GM10266 (cell line): ENCODE results near the gene ADCK2.
"Not testable (repeated sequence)": the region's sequence is repeated elsewhere in the genome, so short reads cannot be mapped to it uniquely, and the experiment has no call there.

Source experiments
- DNase-seq: peaks from one replicate; pipeline ENCODE4 v3.0.0; 2012; ENCODE audit errors: extremely low spot score
- TF ChIP-seq, protein P1 (sequence below): IDR thresholded peaks from 2 replicates; pipeline ENCODE4 v1.5.1; 2012; ENCODE audit warnings: mild to moderate bottlenecking, low read depth; ENCODE audit not compliant: control insufficient read depth, insufficient read depth; ENCODE audit errors: missing control alignments

ADCK2 gene, protein sequence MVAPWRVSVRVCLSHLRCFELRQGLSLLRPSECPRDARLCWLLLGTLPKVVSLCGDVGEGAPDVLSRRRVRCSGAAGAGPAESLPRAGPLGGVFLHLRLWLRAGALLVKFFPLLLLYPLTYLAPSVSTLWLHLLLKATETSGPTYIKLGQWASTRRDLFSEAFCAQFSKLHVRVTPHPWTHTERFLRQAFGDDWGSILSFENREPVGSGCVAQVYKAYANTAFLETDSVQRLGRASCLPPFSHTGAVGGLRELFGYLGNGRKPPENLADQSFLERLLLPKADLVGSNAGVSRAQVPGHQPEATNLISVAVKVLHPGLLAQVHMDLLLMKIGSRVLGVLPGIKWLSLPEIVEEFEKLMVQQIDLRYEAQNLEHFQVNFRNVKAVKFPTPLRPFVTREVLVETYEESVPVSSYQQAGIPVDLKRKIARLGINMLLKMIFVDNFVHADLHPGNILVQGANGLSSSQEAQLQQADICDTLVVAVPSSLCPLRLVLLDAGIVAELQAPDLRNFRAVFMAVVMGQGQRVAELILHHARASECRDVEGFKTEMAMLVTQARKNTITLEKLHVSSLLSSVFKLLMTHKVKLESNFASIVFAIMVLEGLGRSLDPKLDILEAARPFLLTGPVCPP

DNA sequence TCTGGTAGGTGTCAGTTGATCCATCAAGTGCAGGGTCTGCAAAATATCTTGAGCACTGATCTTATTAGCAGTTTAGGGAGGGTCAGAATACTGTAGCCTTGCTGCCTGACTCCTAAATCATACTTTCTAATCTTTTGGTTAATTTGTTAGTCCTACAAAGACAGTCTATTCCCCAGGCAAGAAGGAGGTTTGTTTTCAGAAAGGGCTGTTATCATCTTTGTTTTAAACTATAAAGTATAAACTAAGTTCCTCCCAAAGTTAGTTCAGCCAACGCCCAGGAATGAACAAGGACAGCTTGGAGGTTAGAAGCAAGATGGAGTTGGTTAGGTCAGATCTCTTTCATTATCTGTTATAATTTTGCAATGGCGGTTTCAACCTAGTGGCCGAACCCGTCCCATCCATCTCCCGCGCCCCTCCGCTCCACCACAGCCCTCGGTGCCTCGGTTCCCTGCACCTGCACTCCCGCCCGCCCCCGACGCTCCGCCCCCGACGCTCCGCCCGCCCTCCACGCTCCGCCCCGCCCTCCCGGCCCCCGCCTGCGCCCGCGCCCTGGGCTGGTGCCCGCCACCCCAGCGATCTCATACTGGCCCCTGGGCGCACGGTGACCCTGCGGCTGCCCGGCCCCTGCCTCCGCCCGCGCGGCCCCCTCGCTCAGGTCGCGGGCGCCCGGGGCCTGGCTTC is at the start of gene ADCK2:
ADCK2 (plus strand) TSS at position 564 of the 681 bp plus-strand sequence. CDS start 386 bp downstream, outside the sequence.
- TF ChIP-seq, protein P1, sequence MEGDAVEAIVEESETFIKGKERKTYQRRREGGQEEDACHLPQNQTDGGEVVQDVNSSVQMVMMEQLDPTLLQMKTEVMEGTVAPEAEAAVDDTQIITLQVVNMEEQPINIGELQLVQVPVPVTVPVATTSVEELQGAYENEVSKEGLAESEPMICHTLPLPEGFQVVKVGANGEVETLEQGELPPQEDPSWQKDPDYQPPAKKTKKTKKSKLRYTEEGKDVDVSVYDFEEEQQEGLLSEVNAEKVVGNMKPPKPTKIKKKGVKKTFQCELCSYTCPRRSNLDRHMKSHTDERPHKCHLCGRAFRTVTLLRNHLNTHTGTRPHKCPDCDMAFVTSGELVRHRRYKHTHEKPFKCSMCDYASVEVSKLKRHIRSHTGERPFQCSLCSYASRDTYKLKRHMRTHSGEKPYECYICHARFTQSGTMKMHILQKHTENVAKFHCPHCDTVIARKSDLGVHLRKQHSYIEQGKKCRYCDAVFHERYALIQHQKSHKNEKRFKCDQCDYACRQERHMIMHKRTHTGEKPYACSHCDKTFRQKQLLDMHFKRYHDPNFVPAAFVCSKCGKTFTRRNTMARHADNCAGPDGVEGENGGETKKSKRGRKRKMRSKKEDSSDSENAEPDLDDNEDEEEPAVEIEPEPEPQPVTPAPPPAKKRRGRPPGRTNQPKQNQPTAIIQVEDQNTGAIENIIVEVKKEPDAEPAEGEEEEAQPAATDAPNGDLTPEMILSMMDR = no peak

DNA sequence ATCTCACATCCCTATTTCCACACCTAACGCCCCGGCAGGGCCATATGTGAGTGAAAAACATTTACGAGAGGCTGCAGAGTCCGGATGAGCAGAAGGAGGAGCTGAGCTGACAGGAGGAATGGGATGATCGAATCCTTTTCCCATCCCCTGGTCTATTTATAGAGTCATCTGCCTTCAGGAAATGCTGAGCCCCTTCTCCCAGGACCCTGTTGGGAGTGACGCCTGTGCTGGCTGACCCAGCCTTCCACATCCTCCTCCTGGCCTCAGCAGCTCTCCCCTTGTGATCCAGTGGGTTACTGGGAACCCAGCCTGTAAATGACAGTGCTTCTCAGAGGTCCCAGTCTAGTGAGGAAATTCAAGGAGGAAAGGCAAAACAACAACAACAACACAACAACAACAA is 48.8 kb upstream of the ADCK2 start:
- DNase-seq = no peak
- TF ChIP-seq, protein P1 = no peak

More for the DNA sequence above, at the start of gene ADCK2:
- DNase-seq = peak; percentile 93

DNA sequence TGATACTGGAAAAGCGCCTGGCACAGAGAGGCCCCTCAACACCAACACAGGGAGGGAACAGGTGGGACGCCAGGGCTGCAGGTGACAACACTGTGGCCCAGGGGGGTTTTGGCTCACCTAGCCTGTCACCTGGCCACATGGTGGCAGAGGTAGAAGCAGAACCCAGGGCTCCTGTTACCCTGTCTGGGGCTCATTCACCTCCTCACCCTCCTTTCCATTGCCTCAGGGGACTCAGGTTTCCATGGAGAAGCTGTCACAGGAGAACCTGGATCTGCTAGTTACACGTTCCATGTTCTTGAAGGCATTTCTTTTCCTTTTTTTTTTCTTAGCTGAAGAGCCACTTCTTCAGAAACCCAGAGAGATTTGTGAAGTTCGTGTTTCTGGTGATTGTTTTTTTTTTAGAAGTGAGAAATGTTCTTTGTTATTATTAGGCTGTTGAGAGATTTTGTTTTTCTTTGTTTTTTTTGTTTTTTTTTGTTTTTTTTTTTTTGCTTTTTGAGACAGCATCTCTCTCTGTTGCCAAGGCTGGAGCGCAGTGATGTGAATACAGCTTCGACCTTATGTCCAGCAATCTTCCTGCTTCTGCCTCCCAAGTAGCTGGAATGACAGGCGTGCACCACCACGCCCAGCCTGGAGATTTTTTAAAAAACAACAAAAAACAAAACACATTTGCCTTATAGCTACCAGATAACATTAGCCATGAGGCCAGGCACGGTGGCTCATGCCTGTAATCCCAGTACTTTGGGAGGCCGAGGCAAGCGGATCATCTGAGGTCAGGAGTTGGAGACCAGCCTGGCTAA is 48.2 kb upstream of the ADCK2 start:
- no peak for DNase-seq

DNA sequence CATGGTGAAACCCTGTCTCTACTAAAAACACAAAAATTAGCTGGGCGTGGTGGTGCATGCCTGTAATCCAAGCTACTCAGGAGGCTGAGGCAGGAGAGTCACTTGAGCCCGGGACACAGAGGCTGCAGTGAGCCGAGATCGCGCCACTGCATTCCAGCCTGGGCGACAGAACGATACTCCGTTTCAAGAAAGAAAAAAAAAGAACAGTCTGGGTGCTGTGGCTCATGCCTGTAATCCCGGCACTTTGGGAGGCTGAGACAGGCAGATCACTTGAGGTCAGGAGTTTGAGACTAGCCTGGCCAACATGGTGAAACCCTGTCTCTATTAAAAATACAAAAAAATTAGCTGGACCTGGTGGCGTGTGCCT is 47.6 kb upstream of the ADCK2 start:
- not testable (repeated sequence) for DNase-seq

More for the DNA sequence above, 48.2 kb upstream of the ADCK2 start:
- TF ChIP-seq, protein P1 = no peak

DNA sequence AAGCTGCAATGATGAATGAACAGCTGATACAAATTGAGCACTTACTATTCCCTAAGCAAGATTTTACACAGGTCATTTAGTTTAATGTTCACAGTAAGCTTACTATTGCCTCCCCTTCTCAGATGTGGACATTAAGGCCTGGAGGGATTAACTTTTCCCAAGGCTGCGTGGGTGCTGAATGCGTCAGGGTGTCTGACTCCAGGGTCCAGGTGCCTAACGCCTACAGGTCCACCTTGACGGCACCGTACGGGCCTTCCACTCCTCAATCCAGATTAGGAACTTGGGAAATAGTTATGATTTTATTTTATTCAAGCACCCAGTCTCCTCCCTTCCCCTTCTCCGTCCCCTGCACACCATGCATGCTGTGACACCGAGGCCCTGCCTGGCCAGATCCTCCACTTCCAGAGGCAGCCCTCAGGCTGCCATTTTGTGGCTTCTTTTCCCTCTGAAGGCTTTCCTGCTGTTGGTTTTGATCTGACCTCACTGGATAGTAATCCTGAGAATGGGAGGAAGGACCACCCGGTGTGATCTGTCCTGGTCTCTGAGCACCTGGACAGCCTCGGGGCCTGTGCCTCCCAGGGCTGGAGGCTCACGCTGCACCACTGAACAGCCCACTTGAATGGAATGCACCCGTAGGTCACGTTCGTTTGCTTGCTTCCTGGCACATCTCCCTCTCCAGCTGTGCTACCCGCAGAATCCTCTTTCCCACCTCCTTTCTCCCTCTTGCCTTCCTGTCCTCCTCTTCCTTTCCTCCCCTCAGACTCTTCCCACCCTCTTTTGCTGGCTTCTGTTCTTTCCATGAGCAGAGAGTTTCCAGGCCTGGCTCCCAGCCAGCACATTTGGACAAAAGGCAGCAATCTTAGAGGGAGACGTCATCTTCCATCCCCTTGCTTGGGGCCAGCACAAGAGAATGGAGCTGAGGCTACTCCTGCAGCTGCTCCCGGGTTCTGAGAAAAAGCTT is 46.6 kb upstream of the ADCK2 start:
- TF ChIP-seq, protein P1 = no peak
- DNase-seq = no peak

DNA sequence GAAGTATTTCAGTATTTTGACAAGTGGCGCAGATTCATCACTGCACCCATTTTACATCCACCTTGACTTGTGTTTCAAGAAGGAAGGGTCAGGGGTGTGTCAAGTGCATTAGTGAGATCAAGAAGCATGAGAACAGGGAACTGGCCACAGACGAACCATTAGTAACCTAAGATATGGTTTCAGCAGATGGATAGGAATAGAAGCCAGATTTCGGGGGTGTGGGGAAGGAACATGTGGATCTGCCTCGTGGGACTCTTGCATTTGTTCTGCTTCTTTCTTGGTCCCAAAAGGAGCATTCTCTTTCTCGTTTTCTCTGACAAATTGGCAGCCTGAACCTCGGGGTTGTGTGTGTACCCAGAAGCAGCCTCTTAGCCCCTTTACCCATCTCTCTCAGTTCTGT is 41.7 kb upstream of the ADCK2 start:
- TF ChIP-seq, protein P1 = no peak
- DNase-seq = no peak
